HepG2 (cell line): Measurements from ENCODE around the gene NMNAT3. TPM values are rescaled to one million over a fixed set of nuclear protein-coding genes. Genes with fewer than 3 reads are reported as not detected.

Experiments
- DMAP1 ChIP-seq: IDR thresholded peaks from 2 replicates; pipeline ENCODE4 v1.6.1; 2016
- FOXP1 ChIP-seq, 2 experiments: fragments of 450-650 bp in 1 of 2; IDR thresholded peaks; 2 replicates each; pipeline ENCODE4 v1.6.1; 2017 to 2018; ENCODE audit warnings: antibody characterized with exemption in 1 of 2
- HDAC1 ChIP-seq: sonication (generic); formaldehyde crosslinking; IDR thresholded peaks from 2 replicates; pipeline ENCODE4 v1.5.1; 2020; ENCODE audit warnings: mild to moderate bottlenecking, missing genetic modification reagents
- HMG20A ChIP-seq: IDR thresholded peaks from 2 replicates; pipeline ENCODE4 v1.6.1; 2016; ENCODE audit warnings: borderline replicate concordance
- HNF4G ChIP-seq, 2 experiments: sonication (generic) in 1 of 2; formaldehyde crosslinking in 1 of 2; IDR thresholded peaks; 2 replicates each; pipeline versions ENCODE4 v1.4.0 to v1.6.1; 2011 to 2020; ENCODE audit warnings: borderline replicate concordance in 2 of 2, low read depth in 2 of 2, mild to moderate bottlenecking in 2 of 2, low read length in 1 of 2, missing genetic modification reagents in 1 of 2, moderate library complexity in 1 of 2
- PITX1 ChIP-seq: sonication (generic); formaldehyde crosslinking; IDR thresholded peaks from 2 replicates; pipeline ENCODE4 v1.5.1; 2020; ENCODE audit warnings: mild to moderate bottlenecking, missing genetic modification reagents
- POLR2A ChIP-seq, 2 experiments: IDR thresholded peaks; 2 replicates each; pipeline ENCODE4 v1.6.1; 2011; ENCODE audit warnings: low read depth in 2 of 2, low read length in 2 of 2, mild to moderate bottlenecking in 1 of 2, moderate library complexity in 1 of 2; ENCODE audit not compliant: insufficient read depth in 1 of 2
- PTBP1 ChIP-seq: fragments of 200-400 bp; formaldehyde crosslinking; IDR thresholded peaks from 2 replicates; pipeline ENCODE4 v1.6.1; 2018; ENCODE audit warnings: low read length, low read depth; ENCODE audit not compliant: poor library complexity, severe bottlenecking
- RARA ChIP-seq: IDR thresholded peaks from 2 replicates; pipeline ENCODE4 v1.6.1; 2016; ENCODE audit warnings: missing genetic modification reagents, missing compliant biosample characterization
- SOX5 ChIP-seq: IDR thresholded peaks from 2 replicates; pipeline ENCODE4 v1.6.1; 2016; ENCODE audit warnings: borderline replicate concordance
- SOX6 ChIP-seq, 2 experiments: fragments of 450-650 bp in 1 of 2; sonication (generic) in 1 of 2; formaldehyde crosslinking in 1 of 2; IDR thresholded peaks; 2 replicates each; pipeline versions ENCODE4 v1.4.0 to v1.6.1; 2017 to 2020; ENCODE audit warnings: antibody characterized with exemption in 1 of 2, mild to moderate bottlenecking in 1 of 2, missing genetic modification reagents in 1 of 2
- STAG1 ChIP-seq: sonication (generic); formaldehyde crosslinking; IDR thresholded peaks from 2 replicates; pipeline ENCODE4 v1.4.0; 2020; ENCODE audit warnings: missing genetic modification reagents
- TAF1 ChIP-seq: sonication (generic); formaldehyde crosslinking; IDR thresholded peaks from 2 replicates; pipeline ENCODE4 v1.4.0; 2020; ENCODE audit warnings: missing genetic modification reagents
- TGIF2 ChIP-seq: IDR thresholded peaks from 2 replicates; pipeline ENCODE4 v1.6.1; 2016; ENCODE audit warnings: control low read depth, missing compliant biosample characterization
- XRCC5 ChIP-seq: fragments of 200-400 bp; formaldehyde crosslinking; optimal IDR thresholded peaks from 2 replicates; pipeline ENCODE3; 2017; ENCODE audit warnings: mild to moderate bottlenecking, low read length
- ZBTB37 ChIP-seq: sonication (generic); formaldehyde crosslinking; IDR thresholded peaks from 2 replicates; pipeline ENCODE4 v1.4.0; 2020; ENCODE audit warnings: mild to moderate bottlenecking, missing genetic modification reagents
- ZNF124 ChIP-seq: sonication (generic); formaldehyde crosslinking; IDR thresholded peaks from 2 replicates; pipeline ENCODE4 v1.4.0; 2020; ENCODE audit warnings: missing genetic modification reagents
- ZNF253 ChIP-seq: sonication (generic); formaldehyde crosslinking; IDR thresholded peaks from 2 replicates; pipeline ENCODE4 v1.8.0; 2022; ENCODE audit warnings: mild to moderate bottlenecking, missing genetic modification reagents, borderline replicate concordance
- ZNF557 ChIP-seq: sonication (generic); formaldehyde crosslinking; IDR thresholded peaks from 2 replicates; pipeline ENCODE4 v1.4.0; 2020; ENCODE audit warnings: missing genetic modification reagents
- ZNF564 ChIP-seq: sonication (generic); formaldehyde crosslinking; IDR thresholded peaks from 2 replicates; pipeline ENCODE4 v1.8.1; 2023; ENCODE audit warnings: mild to moderate bottlenecking, missing genetic modification reagents
- ZNF644 ChIP-seq: IDR thresholded peaks from 2 replicates; pipeline ENCODE4 v1.6.1; 2016; ENCODE audit warnings: low read depth
- polyA plus RNA-seq, 8 experiments: library from polyadenylated mRNA; depleted of rRNA in 3 of 8; stranded (reverse) in 7 of 8; unstranded in 1 of 8; fragments of >200 nt; fragmentation: Illumina TruSeq in 4 of 8; extraction: Trizol in 4 of 8; gene quantifications; 2 replicates each; pipeline versions ENCODE4 v1.2.1 to v1.2.3, GENCODE V29; 2011 to 2016; ENCODE audit warnings: low read depth in 4 of 8, missing spikeins in 1 of 8, mixed read lengths in 1 of 8; ENCODE audit not compliant: insufficient read depth in 1 of 8
- total RNA-seq, 5 experiments: library from RNA; depleted of rRNA; stranded (reverse); fragments of >200 nt; fragmentation: Illumina TruSeq; extraction: Trizol; gene quantifications; 2 replicates each; pipeline ENCODE4 v1.2.3, GENCODE V29; 2016; ENCODE audit warnings: low read depth in 1 of 5
- TF ChIP-seq, protein P1 (sequence below): sonication (generic); formaldehyde crosslinking; IDR thresholded peaks from 2 replicates; pipeline ENCODE4 v1.8.0; 2022; ENCODE audit warnings: missing genetic modification reagents, mild to moderate bottlenecking, moderate library complexity, borderline replicate concordance
- TF ChIP-seq, protein P2 (sequence below): IDR thresholded peaks from 2 replicates; pipeline ENCODE4 v1.6.1; 2012; ENCODE audit warnings: low read depth, low read length, improper control_type of control experiment

NMNAT3 gene
- total and polyA plus RNA-seq, 2 of the 13 experiments (the other 11 are each of a cell fraction or from before 2014, with no cell fraction given) = 6.1 to 7.0 TPM

DNA sequence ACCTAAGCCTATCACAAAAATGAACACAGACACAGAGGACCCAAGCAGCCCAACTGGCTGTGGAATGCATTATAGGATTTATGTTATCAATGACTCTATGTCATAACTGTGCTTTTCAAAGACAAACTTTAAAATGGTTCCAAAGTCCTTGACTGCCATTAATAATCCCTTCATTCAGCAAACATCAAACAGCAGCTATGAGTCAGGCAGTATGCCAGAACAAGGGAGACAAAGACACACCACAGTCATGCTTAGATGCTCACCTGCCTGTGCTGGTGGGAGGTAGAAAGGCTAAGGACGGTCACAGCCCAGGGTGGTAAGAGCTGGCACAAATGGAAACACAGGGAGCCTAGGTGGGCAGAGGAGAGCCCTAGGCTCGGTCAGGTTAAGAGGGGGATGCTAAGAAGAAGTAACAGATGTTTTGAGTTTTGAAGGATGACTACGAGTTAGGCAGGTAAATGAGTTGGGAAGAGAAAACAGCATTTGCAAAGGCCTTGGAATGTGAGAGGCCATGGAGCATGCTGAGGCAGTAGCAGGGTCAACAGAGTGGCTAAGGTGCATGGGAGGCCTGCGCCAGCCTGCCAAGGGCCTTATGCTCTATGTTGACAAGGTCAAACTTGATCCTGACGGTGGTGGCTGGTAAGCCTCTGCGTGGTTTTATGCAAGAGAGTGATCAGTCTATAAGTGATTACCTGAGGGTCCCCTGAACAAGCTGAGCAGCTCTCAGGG is 23.0 kb downstream of the NMNAT3 start (continued):
- no peak for TF ChIP-seq STAG1 (CRISPR knock-in tag)
- TF ChIP-seq ZNF564 (CRISPR knock-in tag) = 0 out of 2 replicates have a peak, but pooled peaks have one; percentile 2
- TF ChIP-seq ZNF253 (CRISPR knock-in tag) = no peak
- peak; percentile 87 for TF ChIP-seq SOX5
- peak; percentile 54; the same call in 1 of the 2 replicates for TF ChIP-seq ZNF644 (CRISPR knock-in tag)
- TF ChIP-seq ZBTB37 (CRISPR knock-in tag) = no peak
- TF ChIP-seq PTBP1 = no peak
- TF ChIP-seq TGIF2 (CRISPR knock-in tag) = 0 out of 2 replicates have a peak, but pooled peaks have one; percentile 44
- peak; percentile 61; the same call in 1 of the 2 replicates for TF ChIP-seq PITX1 (CRISPR knock-in tag)
- TF ChIP-seq FOXP1 (IDR thresholded peaks at IDR 0.05) = no peak
- TF ChIP-seq FOXP1 (CRISPR knock-in tag; IDR thresholded peaks at IDR 0.05) = peak; percentile 32; the same call in 1 of the 2 replicates
- TF ChIP-seq HNF4G (IDR thresholded peaks at IDR 0.05; ENCODE audit: borderline replicate concordance, low read depth, low read length) = peak; percentile 56; the same call in 1 of the 2 replicates
- TF ChIP-seq HNF4G (CRISPR knock-in tag; IDR thresholded peaks at IDR 0.05; ENCODE audit: borderline replicate concordance, low read depth) = no peak
- TF ChIP-seq ZNF557 (CRISPR knock-in tag) = no peak
- peak; percentile 17 for TF ChIP-seq RARA (CRISPR knock-in tag)
- TF ChIP-seq, protein P1, sequence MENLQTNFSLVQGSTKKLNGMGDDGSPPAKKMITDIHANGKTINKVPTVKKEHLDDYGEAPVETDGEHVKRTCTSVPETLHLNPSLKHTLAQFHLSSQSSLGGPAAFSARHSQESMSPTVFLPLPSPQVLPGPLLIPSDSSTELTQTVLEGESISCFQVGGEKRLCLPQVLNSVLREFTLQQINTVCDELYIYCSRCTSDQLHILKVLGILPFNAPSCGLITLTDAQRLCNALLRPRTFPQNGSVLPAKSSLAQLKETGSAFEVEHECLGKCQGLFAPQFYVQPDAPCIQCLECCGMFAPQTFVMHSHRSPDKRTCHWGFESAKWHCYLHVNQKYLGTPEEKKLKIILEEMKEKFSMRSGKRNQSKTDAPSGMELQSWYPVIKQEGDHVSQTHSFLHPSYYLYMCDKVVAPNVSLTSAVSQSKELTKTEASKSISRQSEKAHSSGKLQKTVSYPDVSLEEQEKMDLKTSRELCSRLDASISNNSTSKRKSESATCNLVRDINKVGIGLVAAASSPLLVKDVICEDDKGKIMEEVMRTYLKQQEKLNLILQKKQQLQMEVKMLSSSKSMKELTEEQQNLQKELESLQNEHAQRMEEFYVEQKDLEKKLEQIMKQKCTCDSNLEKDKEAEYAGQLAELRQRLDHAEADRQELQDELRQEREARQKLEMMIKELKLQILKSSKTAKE (CRISPR knock-in tag) = peak; percentile 71
- 0 out of 2 replicates have a peak, but pooled peaks have one; percentile 13 for TF ChIP-seq TAF1 (CRISPR knock-in tag)
- peak; percentile 49; the same call in 1 of the 2 replicates for TF ChIP-seq HDAC1 (CRISPR knock-in tag)
- 0 out of 2 replicates have a peak, but pooled peaks have one; percentile 29 for TF ChIP-seq ZNF124 (CRISPR knock-in tag)
- peak; percentile 27 for TF ChIP-seq XRCC5
- TF ChIP-seq HMG20A (CRISPR knock-in tag) = peak; percentile 53; the same call in 1 of the 2 replicates
- TF ChIP-seq DMAP1 (CRISPR knock-in tag) = peak; percentile 32; the same call in 1 of the 2 replicates
- TF ChIP-seq SOX6 (IDR thresholded peaks at IDR 0.05) = no peak
- TF ChIP-seq SOX6 (CRISPR knock-in tag; IDR thresholded peaks at IDR 0.05) = peak; percentile 59
- TF ChIP-seq, protein P2, sequence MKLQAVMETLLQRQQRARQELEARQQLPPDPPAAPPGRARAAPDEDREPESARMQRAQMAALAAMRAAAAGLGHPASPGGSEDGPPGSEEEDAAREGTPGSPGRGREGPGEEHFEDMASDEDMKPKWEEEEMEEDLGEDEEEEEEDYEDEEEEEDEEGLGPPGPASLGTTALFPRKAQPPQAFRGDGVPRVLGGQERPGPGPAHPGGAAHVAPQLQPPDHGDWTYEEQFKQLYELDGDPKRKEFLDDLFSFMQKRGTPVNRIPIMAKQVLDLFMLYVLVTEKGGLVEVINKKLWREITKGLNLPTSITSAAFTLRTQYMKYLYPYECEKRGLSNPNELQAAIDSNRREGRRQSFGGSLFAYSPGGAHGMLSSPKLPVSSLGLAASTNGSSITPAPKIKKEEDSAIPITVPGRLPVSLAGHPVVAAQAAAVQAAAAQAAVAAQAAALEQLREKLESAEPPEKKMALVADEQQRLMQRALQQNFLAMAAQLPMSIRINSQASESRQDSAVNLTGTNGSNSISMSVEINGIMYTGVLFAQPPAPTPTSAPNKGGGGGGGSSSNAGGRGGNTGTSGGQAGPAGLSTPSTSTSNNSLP = peak; percentile 95
- peak in 1 of 2 experiments; percentile 84; a peak in 2 of 4 replicates for TF ChIP-seq POLR2A (IDR thresholded peaks at IDR 0.05; ENCODE audit: insufficient read depth in 1 of 2, low read depth in 2 of 2, low read length in 2 of 2)
